Activated naive CD4-positive, alpha-beta T cell treated with Interleukin-2 at 50 U/mL for 16 hours (primary cell): ENCODE data around the gene MRPL54.
"Not testable (repeated sequence)": the region's sequence is repeated elsewhere in the genome, so short reads cannot be mapped to it uniquely, and the experiment has no call there.

Source experiments
- DNase-seq: peaks from one replicate; pipeline ENCODE4 v3.0.0-alpha.2; 2020

The MRPL54 gene

GRCh38 chr19:3813473-3814392 is 51.3 kb downstream of the MRPL54 start:
- DNase-seq: no peak

GRCh38 chr19:3814648-3815047 is 52.2 kb downstream of the MRPL54 start:
- DNase-seq: no peak

GRCh38 chr19:3816148-3816547 is 53.7 kb downstream of the MRPL54 start:
- DNase-seq: not testable (repeated sequence)

- DNase-seq: no peak
Observed at GRCh38 chr19:3816566-3817218, 54.2 kb downstream of the MRPL54 start.
